Liver (tissue), 9 donors: ENCODE data around the gene IGF2BP2. TPM values are rescaled to one million over a fixed set of nuclear protein-coding genes. Genes with fewer than 3 reads are reported as not detected.

ENCODE experiments used
- DNase-seq: peaks from one replicate; pipeline ENCODE4 v3.0.0-alpha.2; 2017; ENCODE audit warnings: low spot score
- H3K27ac ChIP-seq, 2 donors: one replicate each; pipeline ENCODE4 v1.7.0; 2013; ENCODE audit warnings: inconsistent platforms in 2 of 2, low read length in 2 of 2, control low read depth in 1 of 2, low read depth in 1 of 2, mild to moderate bottlenecking in 1 of 2
- H3K27me3 ChIP-seq, 4 donors: one replicate each; pipeline versions ENCODE4 v1.6.1 to v1.7.0; 2013; ENCODE audit warnings: low read length in 3 of 4, inconsistent platforms in 1 of 4, mild to moderate bottlenecking in 1 of 4, moderate library complexity in 1 of 4; ENCODE audit not compliant: control insufficient read depth in 4 of 4, insufficient read depth in 4 of 4
- H3K36me3 ChIP-seq, 4 donors: one replicate each; pipeline versions ENCODE4 v1.6.1 to v1.7.0; 2013; ENCODE audit warnings: low read length in 3 of 4, mild to moderate bottlenecking in 3 of 4, low read depth in 1 of 4, moderate library complexity in 1 of 4; ENCODE audit not compliant: control insufficient read depth in 4 of 4, insufficient read depth in 3 of 4
- H3K4me1 ChIP-seq, 4 donors: one replicate each; pipeline versions ENCODE4 v1.6.1 to v1.7.0; 2013; ENCODE audit warnings: low read length in 3 of 4, mild to moderate bottlenecking in 3 of 4, moderate library complexity in 1 of 4; ENCODE audit not compliant: control insufficient read depth in 4 of 4, insufficient read depth in 4 of 4
- H3K4me3 ChIP-seq, 3 donors: one replicate each; pipeline versions ENCODE4 v1.6.1 to v1.7.0; 2013; ENCODE audit warnings: low read length in 3 of 3, control low read depth in 1 of 3, low read depth in 1 of 3, mild to moderate bottlenecking in 1 of 3
- H3K9ac ChIP-seq, 2 donors: one replicate each; pipeline ENCODE4 v1.7.0; 2013; ENCODE audit warnings: low read length in 2 of 2, mild to moderate bottlenecking in 2 of 2, moderate library complexity in 2 of 2, control low read depth in 1 of 2, low read depth in 1 of 2
- H3K9me3 ChIP-seq, 4 donors: one replicate each; pipeline versions ENCODE4 v1.6.1 to v1.7.0; 2013; ENCODE audit warnings: low read length in 3 of 4; ENCODE audit not compliant: control insufficient read depth in 4 of 4
- EGR1 ChIP-seq, 2 donors: IDR thresholded peaks; 2 replicates each; pipeline ENCODE4 v1.6.1; 2016 to 2018; ENCODE audit warnings: antibody characterized with exemption in 2 of 2, low read depth in 2 of 2
- FOXA1 ChIP-seq: IDR thresholded peaks from 2 replicates; pipeline ENCODE4 v1.6.1; 2016; ENCODE audit warnings: antibody characterized with exemption
- FOXA2 ChIP-seq: IDR thresholded peaks from 2 replicates; pipeline ENCODE4 v1.6.1; 2016; ENCODE audit warnings: antibody characterized with exemption
- GABPA ChIP-seq, 2 donors: IDR thresholded peaks in 1 of 2; conservative IDR thresholded peaks in 1 of 2; 2 replicates each; pipeline ENCODE4 v1.6.1; 2016; ENCODE audit warnings: antibody characterized with exemption in 2 of 2, mild to moderate bottlenecking in 1 of 2, moderate library complexity in 1 of 2
- HNF4A ChIP-seq, 2 donors: conservative IDR thresholded peaks; 2 replicates each; pipeline ENCODE4 v1.6.1; 2016; ENCODE audit warnings: antibody characterized with exemption in 2 of 2, mild to moderate bottlenecking in 2 of 2
- HNF4G ChIP-seq: IDR thresholded peaks from 2 replicates; pipeline ENCODE4 v1.6.1; 2016; ENCODE audit warnings: antibody characterized with exemption
- JUND ChIP-seq, 2 donors: IDR thresholded peaks; 2 replicates each; pipeline ENCODE4 v1.6.1; 2016; ENCODE audit warnings: antibody characterized with exemption in 2 of 2
- MAX ChIP-seq: IDR thresholded peaks from 2 replicates; pipeline ENCODE4 v1.6.1; 2016; ENCODE audit warnings: antibody characterized with exemption
- NR2F2 ChIP-seq: IDR thresholded peaks from 2 replicates; pipeline ENCODE4 v1.6.1; 2016; ENCODE audit warnings: antibody characterized with exemption
- REST ChIP-seq: IDR thresholded peaks from 2 replicates; pipeline ENCODE4 v1.6.1; 2016; ENCODE audit warnings: antibody characterized with exemption, mild to moderate bottlenecking
- RXRA ChIP-seq, 2 donors: IDR thresholded peaks; 2 replicates each; pipeline ENCODE4 v1.6.1; 2017 to 2018; ENCODE audit warnings: antibody characterized with exemption in 2 of 2, mild to moderate bottlenecking in 1 of 2
- SP1 ChIP-seq: IDR thresholded peaks from 2 replicates; pipeline ENCODE4 v1.6.1; 2018; ENCODE audit warnings: antibody characterized with exemption, mild to moderate bottlenecking
- TAF1 ChIP-seq: conservative IDR thresholded peaks from 2 replicates; pipeline ENCODE4 v1.6.1; 2016; ENCODE audit warnings: antibody characterized with exemption, mild to moderate bottlenecking
- YY1 ChIP-seq: IDR thresholded peaks from 2 replicates; pipeline ENCODE4 v1.6.1; 2016; ENCODE audit warnings: antibody characterized with exemption, mild to moderate bottlenecking
- ZBTB33 ChIP-seq: IDR thresholded peaks from 2 replicates; pipeline ENCODE4 v1.6.1; 2016; ENCODE audit warnings: antibody characterized with exemption
- WGBS: extraction: QIAGEN DNeasy Blood & Tissue Kit; methylation state at CpG from one replicate; pipeline ENCODE4 v1.1.7; 2013; 5-methylcytosine and 5-hydroxymethylcytosine counted together
- polyA plus RNA-seq, 2 donors: library from polyadenylated mRNA; stranded (reverse) in 1 of 2; unstranded in 1 of 2; fragments of 200-250 nt in 1 of 2; fragments of >200 nt in 1 of 2; fragmentation: Nextera tagmentation in 1 of 2; extraction: Ambion mirVana in 1 of 2; gene quantifications; one replicate each; pipeline versions ENCODE4 v1.2.1 to v1.2.3, GENCODE V29; 2013 to 2015
- total RNA-seq, 2 donors: library from RNA; depleted of rRNA; stranded (reverse); fragments of >200 nt; gene quantifications; one replicate each; pipeline ENCODE4 v1.2.3, GENCODE V29; 2014
- TF ChIP-seq, protein P1 (sequence below): fragments of 150-350 bp; IDR thresholded peaks from 2 replicates; pipeline ENCODE4 v1.5.1; 2017; ENCODE audit warnings: improper control_type of control experiment, low read depth, low read length; ENCODE audit not compliant: missing input control
- TF ChIP-seq, protein P2 (sequence below): IDR thresholded peaks from 2 replicates; pipeline ENCODE4 v1.6.1; 2016; ENCODE audit warnings: antibody characterized with exemption
- donor health status: healthy.
- donor health status: healthy.
- donor health status: healthy.
- donor health status: healthy.
- donor health status: healthy.

The IGF2BP2 gene
- total and polyA plus RNA-seq, 4 donors: 0.67 to 35.0 (median 1.7) TPM

GRCh38 chr3:185754920-185755319 is 69.9 kb downstream of the IGF2BP2 start (continued):
- no peak for TF ChIP-seq FOXA1
- TF ChIP-seq ZBTB33: no peak

- Histone ChIP-seq H3K27me3 (no peaks in the 10 kb centered on the region), H3K36me3 (no peaks in the 10 kb centered on the region), H3K9ac (no peak overlapping the region), H3K27ac (no peak overlapping the region), H3K4me3 (no peak overlapping the region), H3K9me3 (no peaks in the 10 kb centered on the region), H3K4me1 (no peaks in the 10 kb centered on the region)
- no peak for DNase-seq
- TF ChIP-seq, protein P1, sequence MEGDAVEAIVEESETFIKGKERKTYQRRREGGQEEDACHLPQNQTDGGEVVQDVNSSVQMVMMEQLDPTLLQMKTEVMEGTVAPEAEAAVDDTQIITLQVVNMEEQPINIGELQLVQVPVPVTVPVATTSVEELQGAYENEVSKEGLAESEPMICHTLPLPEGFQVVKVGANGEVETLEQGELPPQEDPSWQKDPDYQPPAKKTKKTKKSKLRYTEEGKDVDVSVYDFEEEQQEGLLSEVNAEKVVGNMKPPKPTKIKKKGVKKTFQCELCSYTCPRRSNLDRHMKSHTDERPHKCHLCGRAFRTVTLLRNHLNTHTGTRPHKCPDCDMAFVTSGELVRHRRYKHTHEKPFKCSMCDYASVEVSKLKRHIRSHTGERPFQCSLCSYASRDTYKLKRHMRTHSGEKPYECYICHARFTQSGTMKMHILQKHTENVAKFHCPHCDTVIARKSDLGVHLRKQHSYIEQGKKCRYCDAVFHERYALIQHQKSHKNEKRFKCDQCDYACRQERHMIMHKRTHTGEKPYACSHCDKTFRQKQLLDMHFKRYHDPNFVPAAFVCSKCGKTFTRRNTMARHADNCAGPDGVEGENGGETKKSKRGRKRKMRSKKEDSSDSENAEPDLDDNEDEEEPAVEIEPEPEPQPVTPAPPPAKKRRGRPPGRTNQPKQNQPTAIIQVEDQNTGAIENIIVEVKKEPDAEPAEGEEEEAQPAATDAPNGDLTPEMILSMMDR: no peak
- TF ChIP-seq REST (no peak), NR2F2 (no peak), ZBTB33 (no peak), HNF4G (no peak), FOXA1 (no peak), YY1 (no peak), JUND (IDR thresholded peaks at IDR 0.05) (no peak), EGR1 (IDR thresholded peaks at IDR 0.05; ENCODE audit: low read depth in 2 of 2) (no peak), SP1 (no peak), TAF1 (no peak), RXRA (IDR thresholded peaks at IDR 0.05) (no peak), FOXA2 (no peak), HNF4A (conservative IDR thresholded peaks at IDR 0.05) (no peak), MAX (no peak), GABPA (IDR thresholded peaks at IDR 0.05 in 1 of 2, conservative IDR thresholded peaks at IDR 0.05 in 1 of 2) (no peak)
- TF ChIP-seq, protein P2, sequence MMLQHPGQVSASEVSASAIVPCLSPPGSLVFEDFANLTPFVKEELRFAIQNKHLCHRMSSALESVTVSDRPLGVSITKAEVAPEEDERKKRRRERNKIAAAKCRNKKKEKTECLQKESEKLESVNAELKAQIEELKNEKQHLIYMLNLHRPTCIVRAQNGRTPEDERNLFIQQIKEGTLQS: no peak
- 82% methylated on average over 5 of the region's 5 CpGs for WGBS
Measured at GRCh38 chr3:185753354-185753753, 71.5 kb downstream of the IGF2BP2 start.
